OCI-LY1 (cell line): ENCODE measurements around the gene PTPRJ.

Experiments used
- CTCF ChIP-seq: fragments of 200-600 bp; sonication (generic), shearing (Covaris generic); IDR thresholded peaks from 2 replicates; pipeline ENCODE4 v1.5.1; 2017; ENCODE audit warnings: mild to moderate bottlenecking, antibody characterized with exemption, low read length, moderate library complexity, mixed read lengths
- EZH2 ChIP-seq: fragments of 200-600 bp; sonication (generic), shearing (Covaris generic); IDR thresholded peaks from 2 replicates; pipeline ENCODE4 v1.8.0; 2017; ENCODE audit warnings: borderline replicate concordance, mixed run types, mild to moderate bottlenecking, antibody characterized with exemption, low read length, moderate library complexity, mixed read lengths

- TF ChIP-seq EZH2 (no peak), CTCF (no peak)
These were observed 39.3 kb upstream of the PTPRJ start for GRCh38 chr11:47940904-47941649.
